Thyroid gland (tissue), 4 donors: ENCODE results near the gene DNAJC3.

Source experiments
- CTCF ChIP-seq, 6 experiments: fragments of 200-600 bp in 3 of 6; fragments of 450-650 bp in 3 of 6; sonication (generic) in 3 of 6; IDR thresholded peaks; one replicate each; pipeline ENCODE4 v1.5.1; 2016 to 2019; ENCODE audit warnings: antibody characterized with exemption in 6 of 6, mild to moderate bottlenecking in 2 of 6, inconsistent platforms in 1 of 6, moderate library complexity in 1 of 6
- POLR2A ChIP-seq, 2 donors: fragments of 450-650 bp; IDR thresholded peaks; one replicate each; pipeline ENCODE4 v1.6.1; 2017; ENCODE audit warnings: antibody characterized with exemption in 2 of 2, mild to moderate bottlenecking in 2 of 2, moderate library complexity in 1 of 2

DNA sequence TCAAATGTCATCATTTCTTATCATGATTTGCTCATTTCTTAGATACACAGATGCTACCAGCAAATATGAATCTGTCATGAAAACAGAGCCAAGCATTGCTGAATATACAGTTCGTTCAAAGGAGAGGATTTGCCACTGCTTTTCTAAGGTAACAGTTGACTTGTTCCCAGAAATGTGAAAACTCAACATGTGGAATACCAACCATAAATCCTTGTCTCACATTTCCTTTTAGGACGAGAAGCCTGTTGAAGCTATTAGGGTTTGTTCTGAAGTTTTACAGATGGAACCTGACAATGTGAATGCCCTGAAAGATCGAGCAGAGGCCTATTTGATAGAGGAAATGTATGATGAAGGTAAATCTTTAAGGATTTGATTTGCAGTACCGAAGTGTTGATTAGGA lies 86.7 kb downstream of the DNAJC3 start:
- TF ChIP-seq CTCF (IDR thresholded peaks at IDR 0.05) (no peak), POLR2A (IDR thresholded peaks at IDR 0.05) (no peak)
